HUDEP-2 (cell line): ENCODE measurements around the gene SAPCD2.
"Not testable (repeated sequence)": the region's sequence is repeated elsewhere in the genome, so short reads cannot be mapped to it uniquely, and the experiment has no call there.

ENCODE experiments used
- DNase-seq, 76 experiments: peaks; one replicate each; lab custom pipeline; 2025; ENCODE audit not compliant: unreplicated experiment in 76 of 76; lab: John Stamatoyannopoulos, UW

The SAPCD2 gene, protein sequence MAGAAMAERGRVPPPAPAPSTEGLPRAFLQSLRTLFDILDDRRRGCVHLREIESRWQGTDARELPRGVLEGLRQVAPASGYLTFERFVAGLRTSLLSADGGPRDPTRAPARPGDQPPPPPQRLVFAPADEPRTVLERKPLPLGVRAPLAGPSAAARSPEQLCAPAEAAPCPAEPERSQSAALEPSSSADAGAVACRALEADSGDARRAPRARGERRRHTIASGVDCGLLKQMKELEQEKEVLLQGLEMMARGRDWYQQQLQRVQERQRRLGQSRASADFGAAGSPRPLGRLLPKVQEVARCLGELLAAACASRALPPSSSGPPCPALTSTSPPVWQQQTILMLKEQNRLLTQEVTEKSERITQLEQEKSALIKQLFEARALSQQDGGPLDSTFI

GRCh38 chr9:137070201-137070905, at the start of gene SAPCD2:
Gene SAPCD2, minus strand, starts transcription at chr9:137070557. Its CDS starts 97 bp downstream, at chr9:137070460.
- peak in 72 of 76 experiments; percentile 43 to 90 (median 78) for DNase-seq

GRCh38 chr9:137118092-137118603, 47.8 kb upstream of the SAPCD2 start:
- DNase-seq: not testable (repeated sequence)

GRCh38 chr9:137117269-137117731, 46.9 kb upstream of the SAPCD2 start:
- DNase-seq: no peak

GRCh38 chr9:137116728-137117127, 46.4 kb upstream of the SAPCD2 start:
- DNase-seq: no peak

- DNase-seq: no peak
These were observed 45.7 kb upstream of the SAPCD2 start for GRCh38 chr9:137116027-137116507.

DNA sequence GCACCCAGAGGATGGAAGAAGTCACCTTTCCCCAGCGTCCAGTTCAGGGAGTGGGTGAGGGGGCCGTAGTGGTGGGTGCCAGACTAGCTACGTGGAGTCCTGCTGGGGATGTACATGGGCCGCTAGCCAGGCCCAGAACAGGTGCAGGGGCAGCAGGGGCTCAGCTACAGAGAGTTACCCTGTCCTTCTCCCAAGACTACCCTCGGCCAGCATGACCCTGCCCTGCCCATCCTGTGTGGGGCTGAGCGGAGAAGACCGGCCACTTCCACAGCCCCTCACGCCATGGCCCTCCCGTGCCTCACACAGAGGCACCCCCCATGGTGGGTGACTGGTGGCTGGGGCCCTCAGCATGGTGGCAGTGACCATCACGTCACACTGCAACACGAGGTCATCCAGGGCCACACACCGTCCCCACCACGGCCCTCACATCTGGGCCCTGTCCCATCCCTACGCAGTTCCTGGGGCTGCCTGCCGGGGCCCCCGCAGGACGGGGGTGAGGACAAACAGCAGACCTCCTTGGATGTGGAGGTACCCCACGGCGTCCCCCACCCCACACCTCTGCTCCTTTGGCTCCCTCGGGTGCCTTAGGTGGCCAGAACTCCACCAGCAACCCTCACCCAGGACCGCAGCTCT, 45.2 kb upstream of the SAPCD2 start:
- no peak for DNase-seq

DNA sequence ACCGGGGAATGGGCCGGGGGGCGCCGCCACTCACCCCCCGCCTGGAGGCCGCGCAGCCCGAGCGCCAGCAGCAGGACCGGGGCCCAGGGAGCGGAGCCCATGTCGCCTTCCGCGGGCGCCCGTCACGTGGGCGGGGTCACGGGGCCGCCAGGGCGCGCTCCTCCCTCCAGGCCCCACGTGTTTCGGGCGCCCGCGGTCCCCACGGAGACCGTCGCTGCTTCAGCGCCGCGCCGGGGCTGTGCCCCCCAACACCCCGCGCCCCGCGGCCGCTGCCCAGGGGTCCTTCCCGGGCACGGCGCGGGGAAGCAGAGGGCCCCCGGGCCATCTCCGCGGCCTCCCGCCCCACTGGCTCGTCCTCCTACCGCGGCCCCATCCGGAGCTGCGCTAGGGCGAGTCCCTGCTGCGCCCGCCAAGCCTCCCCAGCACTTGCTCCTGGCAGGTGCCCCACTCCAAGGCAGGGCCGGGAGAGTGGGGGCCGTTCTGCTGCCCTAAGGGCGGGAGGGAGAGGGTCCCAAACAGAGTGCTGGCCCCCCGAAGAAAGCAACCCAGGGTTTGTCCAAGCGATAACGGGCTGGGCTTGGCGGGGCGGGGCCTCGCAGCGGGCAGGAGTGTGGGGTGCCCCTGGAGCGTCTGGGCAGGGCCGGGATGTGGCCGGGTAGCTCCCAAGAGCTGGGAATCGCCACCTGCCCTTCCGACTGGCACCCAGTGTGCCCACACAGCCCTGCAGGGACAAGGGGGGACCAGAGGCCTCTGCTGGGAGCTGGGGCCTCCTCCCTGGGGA, 44.4 kb upstream of the SAPCD2 start, which contains the start of gene DPP7:
DPP7 (minus strand) TSS at position 121 of the 781 bp plus-strand sequence; CDS start at position 101, 20 bp downstream.
- DNase-seq: peak in 54 of 76 experiments; percentile 7 to 74 (median 54)

GRCh38 chr9:137114220-137114612, 43.9 kb upstream of the SAPCD2 start:
- peak in 7 of 76 experiments; percentile 23 to 74 (median 50) for DNase-seq

- DNase-seq: peak in 2 of 76 experiments; percentile 5 to 12
These were observed 43.2 kb upstream of the SAPCD2 start for GRCh38 chr9:137113385-137114159.

DNA sequence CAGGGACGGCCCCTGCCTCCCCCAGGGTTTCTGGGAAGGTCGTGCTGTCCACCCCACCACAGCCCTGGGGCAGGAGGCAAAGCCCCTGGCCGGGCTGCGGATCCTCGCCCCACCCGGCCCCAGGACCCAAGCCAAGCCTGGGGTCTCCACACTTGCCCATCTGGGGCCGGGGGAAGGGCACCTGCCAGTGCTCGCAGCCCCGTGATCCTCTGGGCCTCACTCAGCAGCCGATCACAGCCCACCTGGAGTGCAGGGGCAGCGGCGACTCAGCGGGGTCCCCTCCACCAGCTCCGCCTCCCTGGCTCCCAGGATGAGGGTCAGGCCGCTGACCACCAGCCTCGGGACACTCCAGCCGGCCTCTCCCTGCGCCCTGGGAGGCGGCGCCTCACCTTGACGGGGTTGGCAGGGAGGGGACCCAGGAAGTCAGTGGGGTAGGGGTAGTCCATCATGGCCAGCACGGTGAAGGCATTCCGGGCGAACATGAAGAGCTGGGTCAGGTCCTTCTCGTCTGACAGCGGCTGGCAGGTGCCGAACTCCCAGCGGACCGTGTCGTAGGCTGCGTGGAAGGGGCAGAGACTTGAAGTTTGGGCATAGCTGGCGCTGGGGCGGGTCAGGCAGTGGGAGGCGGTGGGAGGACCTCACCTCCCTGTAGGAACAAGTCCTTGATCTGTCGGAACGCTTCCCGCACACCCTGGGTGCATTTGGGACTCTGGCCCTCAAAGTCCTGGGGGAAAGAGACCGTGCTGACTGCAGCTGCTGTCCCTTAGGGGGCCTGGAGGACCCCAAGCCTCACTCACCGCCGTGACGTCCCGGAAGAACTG, 42.4 kb upstream of the SAPCD2 start:
- DNase-seq: no peak

GRCh38 chr9:137111788-137112563, 41.6 kb upstream of the SAPCD2 start:
- no peak for DNase-seq

DNA sequence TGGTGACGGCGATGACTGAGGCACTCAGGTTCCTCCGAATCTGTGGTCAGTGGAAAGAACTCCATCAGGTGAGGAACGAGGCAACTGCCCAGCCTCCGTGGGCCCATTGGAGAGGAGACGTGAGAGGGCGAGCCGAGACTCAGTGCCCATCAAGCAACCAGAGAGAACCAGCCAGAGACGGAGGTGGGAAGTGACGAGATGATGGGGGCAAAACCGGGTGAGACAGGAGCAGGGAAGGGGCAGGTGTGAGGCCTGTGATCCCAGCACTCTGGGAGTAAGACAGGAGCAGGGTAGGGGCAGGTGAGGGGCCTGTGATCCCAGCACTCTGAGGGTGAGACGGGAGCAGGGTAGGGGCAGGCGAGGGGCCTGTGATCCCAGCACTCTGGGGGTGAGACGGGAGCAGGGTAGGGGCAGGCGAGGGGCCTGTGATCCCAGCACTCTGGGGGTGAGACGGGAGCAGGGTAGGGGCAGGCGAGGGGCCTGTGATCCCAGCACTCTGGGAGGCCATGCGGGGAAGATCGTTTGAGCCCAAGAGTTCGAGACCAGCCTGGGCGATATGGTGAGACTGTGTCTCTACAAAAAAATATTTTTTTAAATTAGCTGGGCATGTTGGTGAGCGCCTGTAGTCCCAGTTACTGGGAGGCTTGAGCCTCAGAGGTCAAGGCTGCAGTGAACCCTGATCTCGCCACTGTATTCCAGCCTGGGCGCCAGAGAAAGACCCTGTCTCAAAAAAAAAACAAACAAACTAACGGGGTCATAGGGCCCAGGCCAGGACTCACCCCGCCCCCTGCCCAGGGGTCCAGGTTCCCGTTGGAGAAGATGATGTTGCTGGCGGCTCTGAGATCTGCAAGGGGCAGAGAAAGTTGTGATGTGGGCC, 40.8 kb upstream of the SAPCD2 start:
- DNase-seq: no peak

- no peak for DNase-seq
These were observed 40.0 kb upstream of the SAPCD2 start for GRCh38 chr9:137110147-137110910.

GRCh38 chr9:137109250-137110146, 39.1 kb upstream of the SAPCD2 start:
- no peak for DNase-seq
